A549 (cell line): Measurements from ENCODE around the gene SLC12A7. TPM values are rescaled to one million over a fixed set of nuclear protein-coding genes. Genes with fewer than 3 reads are reported as not detected.
A peak's percentile ranks its signal among the peaks of the same experiment; 100 is the strongest.

Experiments
- ATAC-seq, 2 experiments: fragments of 200-7000 bp in 1 of 2; fragments of >200 bp in 1 of 2; cut with Nextera tagmentation in 1 of 2; cut with Tn5 transposase in 1 of 2; 3 replicates each; pipeline versions ENCODE4 v1.8.0 to v1.9.1; 2018 to 2020; ENCODE audit warnings: mild to moderate bottlenecking in 1 of 2, moderate library complexity in 1 of 2
- CTCF ChIA-PET: fragments of 300-600 bp; sonication (Branson Sonifier 250); formaldehyde crosslinking; extraction: SDS; loops from one replicate; lab custom pipeline; 2021; ENCODE audit warnings: antibody characterized with exemption, inconsistent platforms; lab: Yijun Ruan, JAX
- POLR2A ChIA-PET: fragments of 350-600 bp; formaldehyde crosslinking; extraction: SDS; loops from one replicate; lab custom pipeline; 2021; ENCODE audit warnings: antibody characterized with exemption, inconsistent platforms; lab: Yijun Ruan, JAX
- DNase-seq, 2 experiments: peaks; one replicate each; pipeline versions ENCODE4 v3.0.0 to v3.0.0-alpha.2; 2011 to 2016; ENCODE audit warnings: low read depth in 1 of 2, low spot score in 1 of 2
- FAIRE-seq: peaks from 2 replicates; lab custom pipeline; 2011; peaks lifted over from hg19 to GRCh38; lab: Jason Lieb, UNC
- H3K27ac ChIP-seq, 2 experiments: fragments of >200 bp; sonication (Bioruptor Twin); formaldehyde crosslinking; 3 replicates each; pipeline ENCODE4 v1.5.1; 2016 to 2017
- H3K4me1 ChIP-seq: fragments of >200 bp; sonication (Bioruptor Twin); formaldehyde crosslinking; 3 replicates; pipeline ENCODE4 v1.6.1; 2016
- H3K4me2 ChIP-seq: fragments of >200 bp; sonication (Bioruptor Twin); formaldehyde crosslinking; 3 replicates; pipeline ENCODE4 v1.6.1; 2016
- H3K4me3 ChIP-seq: fragments of >200 bp; sonication (Bioruptor Twin); formaldehyde crosslinking; 3 replicates; pipeline ENCODE4 v1.5.1; 2016
- H3K9me3 ChIP-seq: fragments of >200 bp; sonication (Bioruptor Twin); formaldehyde crosslinking; 3 replicates; pipeline ENCODE4 v1.6.1; 2016
- BHLHE40 ChIP-seq: IDR thresholded peaks from 2 replicates; pipeline ENCODE4 v1.6.1; 2012; ENCODE audit warnings: low read depth, low read length, inconsistent platforms
- CBX2 ChIP-seq: fragments of 200-600 bp; sonication (generic); IDR thresholded peaks from 2 replicates; pipeline ENCODE4 v1.6.1; 2016; ENCODE audit warnings: low read depth, mild to moderate bottlenecking, borderline replicate concordance
- CBX8 ChIP-seq: fragments of 200-600 bp; sonication (generic); IDR thresholded peaks from 2 replicates; pipeline ENCODE4 v1.6.1; 2016
- CTCF ChIP-seq: fragments of >200 bp; sonication (Bioruptor Twin); formaldehyde crosslinking; IDR thresholded peaks from 3 replicates; pipeline ENCODE4 v1.5.1; 2016
- EHMT2 ChIP-seq: fragments of 200-600 bp; sonication (generic); IDR thresholded peaks from 2 replicates; pipeline ENCODE4 v1.6.1; 2016; ENCODE audit warnings: antibody characterized with exemption, low read depth, mild to moderate bottlenecking, moderate library complexity
- EP300 ChIP-seq, 2 experiments: fragments of >200 bp; sonication (Bioruptor Twin); formaldehyde crosslinking; IDR thresholded peaks; 2 replicates in 1 of 2; 3 replicates in 1 of 2; pipeline ENCODE4 v1.6.1; 2016 to 2017
- ESRRA ChIP-seq: fragments of 150-350 bp; IDR thresholded peaks from 2 replicates; pipeline ENCODE4 v1.6.1; 2014; ENCODE audit warnings: mild to moderate bottlenecking, low read length, borderline replicate concordance
- GATA3 ChIP-seq: IDR thresholded peaks from 2 replicates; pipeline ENCODE4 v1.6.1; 2012; ENCODE audit warnings: borderline replicate concordance
- HEYL ChIP-seq: fragments of 250-450 bp; sonication (Bioruptor Pico); IDR thresholded peaks from 2 replicates; pipeline ENCODE4 v1.8.0; 2021; ENCODE audit warnings: mild to moderate bottlenecking, moderate library complexity
- HMGXB4 ChIP-seq: fragments of 250-450 bp; sonication (Bioruptor Pico); IDR thresholded peaks from 2 replicates; pipeline ENCODE4 v1.5.0; 2021; ENCODE audit warnings: mild to moderate bottlenecking, moderate library complexity, borderline replicate concordance
- HOXA7 ChIP-seq: fragments of 250-450 bp; sonication (Bioruptor Pico); IDR thresholded peaks from 2 replicates; pipeline ENCODE4 v1.5.0; 2020; ENCODE audit warnings: mild to moderate bottlenecking, moderate library complexity
- HOXB13 ChIP-seq: fragments of 250-450 bp; sonication (Bioruptor Pico); IDR thresholded peaks from 2 replicates; pipeline ENCODE4 v1.5.0; 2020; ENCODE audit warnings: low read depth, mild to moderate bottlenecking, moderate library complexity
- KDM1A ChIP-seq: fragments of 200-600 bp; sonication (generic); IDR thresholded peaks from 2 replicates; pipeline ENCODE4 v1.6.1; 2016; ENCODE audit warnings: low read depth, mild to moderate bottlenecking
- KDM5A ChIP-seq: fragments of 200-600 bp; sonication (generic); IDR thresholded peaks from 2 replicates; pipeline ENCODE4 v1.6.1; 2016; ENCODE audit warnings: antibody characterized with exemption, mild to moderate bottlenecking
- MAX ChIP-seq: IDR thresholded peaks from 2 replicates; pipeline ENCODE4 v1.6.1; 2012
- MYC ChIP-seq: IDR thresholded peaks from 2 replicates; pipeline ENCODE4 v1.6.1; 2012; ENCODE audit warnings: mild to moderate bottlenecking, inconsistent platforms, low read length, improper control_type of control experiment, borderline replicate concordance
- POLR2A ChIP-seq: IDR thresholded peaks from 2 replicates; pipeline ENCODE4 v1.6.1; 2012; ENCODE audit warnings: mild to moderate bottlenecking, low read length
- POLR2AphosphoS2 ChIP-seq: conservative IDR thresholded peaks from 2 replicates; pipeline ENCODE4 v1.6.1; 2012; ENCODE audit warnings: low read length, improper control_type of control experiment, inconsistent platforms
- REST ChIP-seq: fragments of 200-600 bp; sonication (generic); IDR thresholded peaks from 2 replicates; pipeline ENCODE4 v1.6.1; 2016; ENCODE audit warnings: antibody characterized with exemption, mild to moderate bottlenecking, moderate library complexity
- SMC3 ChIP-seq: fragments of >200 bp; sonication (Bioruptor Twin); formaldehyde crosslinking; IDR thresholded peaks from 3 replicates; pipeline ENCODE4 v1.6.1; 2018; ENCODE audit warnings: inconsistent platforms
- ZSCAN20 ChIP-seq: fragments of 250-450 bp; sonication (Bioruptor Pico); IDR thresholded peaks from 2 replicates; pipeline ENCODE4 v1.8.0; 2022; ENCODE audit warnings: mild to moderate bottlenecking, moderate library complexity
- WGBS: methylation state at CpG from one replicate; pipeline ENCODE4 v1.1.6; 2017; ENCODE audit errors: missing lambda C conversion rate; 5-methylcytosine and 5-hydroxymethylcytosine counted together
- polyA plus RNA-seq, 4 experiments: library from polyadenylated mRNA; depleted of rRNA in 3 of 4; stranded (reverse); fragments of >200 nt; fragmentation: RNase III in 1 of 4; extraction: RNeasy Plus Mini Kit Qiagen cat#74134 plus additional on column Dnase treatment in 1 of 4; gene quantifications; 2 replicates in 3 of 4; 3 replicates in 1 of 4; pipeline ENCODE4 v1.2.3, GENCODE V29; 2011 to 2017

Gene SLC12A7
- polyA plus RNA-seq, 2 of the 4 experiments (the other 2 are of a cell fraction): 11.2 to 22.5 TPM

GRCh38 chr5:1103505-1104326 lies 8.1 kb downstream of the SLC12A7 start:
- Histone ChIP-seq H3K4me1 (peaks cover 74% of the 10 kb centered on the region), H3K4me3 (no peak overlapping the region), H3K27ac (peak overlapping the region; percentile 38 to 87; a peak in 4 of 6 replicates), H3K4me2 (peak overlapping the region; percentile 83), H3K9me3 (no peaks in the 10 kb centered on the region)
- no peak for TF ChIP-seq POLR2AphosphoS2
- TF ChIP-seq HEYL: no peak
- TF ChIP-seq KDM1A: no peak
- TF ChIP-seq CBX2: no peak
- TF ChIP-seq BHLHE40: no peak
- TF ChIP-seq HOXB13 (CRISPR knock-in tag): no peak
- TF ChIP-seq ZSCAN20: no peak
- no peak for TF ChIP-seq HOXA7
- TF ChIP-seq KDM5A: no peak
- no peak for TF ChIP-seq GATA3
- no peak for TF ChIP-seq SMC3
- no peak for TF ChIP-seq CTCF
- TF ChIP-seq MYC: no peak
- TF ChIP-seq CBX8: no peak
- TF ChIP-seq REST: no peak
- no peak for TF ChIP-seq EHMT2
- ChIA-PET POLR2A (no interaction called here), CTCF (interaction anchor here (0.9 to 1.4 kb wide), 3 partner anchors 14 to 95 kb away, joined by 3 to 4 read pairs (median 3); no protein-coding TSS in a partner anchor)
- FAIRE-seq: no peak
- no peak for ATAC-seq
- 73% methylated on average over 15 of the region's 33 CpGs for WGBS
- DNase-seq: no peak

- no peak overlapping the region for H3K4me3 ChIP-seq
- DNase-seq: no peak
- TF ChIP-seq HMGXB4 (CRISPR knock-in tag): no peak
- TF ChIP-seq HEYL: no peak
- TF ChIP-seq HOXA7: no peak
- no peak for TF ChIP-seq POLR2A
- no peak for TF ChIP-seq HOXB13 (CRISPR knock-in tag)
- TF ChIP-seq MAX: no peak
- TF ChIP-seq ESRRA: no peak
- TF ChIP-seq EP300 (IDR thresholded peaks at IDR 0.05): no peak
- no peak for TF ChIP-seq BHLHE40
- no peaks in the 10 kb centered on the region for H3K9me3 ChIP-seq
- POLR2A ChIA-PET: no interaction called here
- peak overlapping the region in 1 of 2 experiments; percentile 87; a peak in 3 of 6 replicates for H3K27ac ChIP-seq
- no peak for ATAC-seq
- peak overlapping the region; percentile 83; the same call in 2 of the 3 replicates for H3K4me2 ChIP-seq
- H3K4me1 ChIP-seq: peaks cover 77% of the 10 kb centered on the region
- FAIRE-seq: no peak
- WGBS: 83% methylated on average over 11 of the region's 11 CpGs
- CTCF ChIA-PET: interaction anchor here (0.9 to 1.4 kb wide), 4 partner anchors 14 to 94 kb away, joined by 3 to 4 read pairs (median 3); no protein-coding TSS in a partner anchor
These were observed 8.8 kb downstream of the SLC12A7 start for GRCh38 chr5:1103093-1103492.
